OCI-M2 (cell line): ENCODE results near the gene LRRC59.

Source experiments
- DNase-seq: peaks from one replicate; lab custom pipeline; 2025; ENCODE audit not compliant: unreplicated experiment; lab: John Stamatoyannopoulos, UW

The LRRC59 gene

GRCh38 chr17:50388728-50389127 lies 8.6 kb downstream of the LRRC59 start:
- no peak for DNase-seq

GRCh38 chr17:50386510-50386909 lies 10.8 kb downstream of the LRRC59 start:
- no peak for DNase-seq

- no peak for DNase-seq
These were observed 14.4 kb downstream of the LRRC59 start for GRCh38 chr17:50382931-50383330.

DNA sequence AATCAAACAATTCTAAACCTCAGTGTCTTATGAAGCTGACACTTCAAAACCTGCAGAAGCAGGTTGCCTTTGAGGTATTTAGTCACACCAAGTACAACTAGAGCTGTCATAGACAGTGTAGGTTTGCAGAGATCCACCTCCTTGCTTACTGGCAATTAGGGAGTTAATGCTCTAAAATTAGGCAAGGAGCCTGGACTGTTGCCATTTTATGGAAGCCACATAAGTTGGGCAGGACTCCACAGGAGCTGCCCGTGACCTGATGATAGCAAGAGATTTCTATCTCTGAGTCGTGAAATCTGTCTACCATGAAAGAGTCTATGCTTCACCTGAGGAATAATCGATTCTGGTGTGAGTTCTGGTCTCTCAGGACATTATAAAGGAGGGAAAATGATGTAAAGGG lies 15.4 kb downstream of the LRRC59 start:
- no peak for DNase-seq

DNA sequence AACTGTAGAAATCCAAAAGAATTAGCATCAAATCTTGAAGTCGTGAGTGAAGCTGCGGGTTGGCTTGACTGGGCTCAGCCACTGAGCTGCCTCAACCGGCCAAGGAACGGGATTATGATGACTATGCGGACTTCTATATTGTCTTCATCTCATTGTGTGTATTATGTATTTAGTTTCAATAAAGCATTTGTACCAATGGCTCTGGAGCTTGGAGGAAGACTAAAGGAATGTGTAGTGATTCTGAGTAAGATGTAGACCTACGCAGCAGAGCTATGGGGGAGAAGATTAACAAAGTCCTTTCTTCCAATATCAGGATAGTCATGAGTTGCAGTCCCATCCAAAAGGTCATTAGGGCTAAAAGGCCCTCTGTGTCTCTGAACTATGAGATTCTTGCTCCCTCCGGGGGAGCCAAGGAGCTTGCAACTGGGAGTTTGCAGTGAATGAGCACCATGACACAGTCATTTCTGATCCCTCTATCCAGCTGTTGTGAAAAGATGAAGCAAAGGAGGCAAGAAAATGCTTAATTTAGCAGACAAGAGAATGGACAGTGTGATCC lies 16.0 kb downstream of the LRRC59 start:
- DNase-seq = no peak

DNA sequence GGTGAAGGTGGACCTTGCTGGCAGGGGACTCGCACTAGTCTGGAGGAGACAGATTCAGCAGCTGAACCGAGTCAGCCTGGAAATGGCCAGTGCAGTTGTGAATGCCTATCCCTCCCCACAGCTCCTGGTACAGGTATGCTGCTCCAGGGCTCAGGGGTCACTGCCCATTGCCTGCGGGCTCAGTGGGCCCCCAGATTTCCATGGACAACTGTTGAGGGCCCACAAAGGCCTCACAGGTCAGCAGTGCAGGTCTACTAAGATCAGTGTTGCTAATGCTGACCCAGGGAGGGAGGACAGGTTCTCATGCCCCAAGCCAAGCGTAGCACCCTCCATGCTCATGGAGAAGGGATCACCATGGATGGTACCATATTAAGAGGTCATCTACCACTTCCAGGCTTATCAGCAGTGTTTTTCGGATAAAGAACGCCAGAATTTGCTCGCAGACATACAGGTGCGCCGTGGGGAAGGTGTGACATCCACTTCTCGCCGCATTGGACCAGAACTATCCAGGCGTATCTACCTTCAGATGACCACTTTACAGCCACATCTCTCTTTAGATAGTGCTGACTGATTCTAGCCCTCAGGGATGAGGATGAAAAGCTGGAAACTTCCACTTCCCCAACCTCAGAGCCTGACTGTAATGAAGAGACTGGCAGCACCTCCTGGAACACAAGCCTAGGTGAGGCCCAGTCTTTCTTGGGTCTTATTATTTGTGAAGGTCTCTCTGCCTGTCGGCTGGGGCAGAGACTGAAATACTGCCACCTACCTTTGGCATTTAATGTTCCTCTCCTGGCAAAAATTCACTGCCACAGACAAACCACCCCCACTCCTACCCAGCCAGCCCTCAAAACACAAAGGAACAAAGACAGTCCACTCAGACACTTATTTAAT lies 16.7 kb downstream of the LRRC59 start:
- no peak for DNase-seq

DNA sequence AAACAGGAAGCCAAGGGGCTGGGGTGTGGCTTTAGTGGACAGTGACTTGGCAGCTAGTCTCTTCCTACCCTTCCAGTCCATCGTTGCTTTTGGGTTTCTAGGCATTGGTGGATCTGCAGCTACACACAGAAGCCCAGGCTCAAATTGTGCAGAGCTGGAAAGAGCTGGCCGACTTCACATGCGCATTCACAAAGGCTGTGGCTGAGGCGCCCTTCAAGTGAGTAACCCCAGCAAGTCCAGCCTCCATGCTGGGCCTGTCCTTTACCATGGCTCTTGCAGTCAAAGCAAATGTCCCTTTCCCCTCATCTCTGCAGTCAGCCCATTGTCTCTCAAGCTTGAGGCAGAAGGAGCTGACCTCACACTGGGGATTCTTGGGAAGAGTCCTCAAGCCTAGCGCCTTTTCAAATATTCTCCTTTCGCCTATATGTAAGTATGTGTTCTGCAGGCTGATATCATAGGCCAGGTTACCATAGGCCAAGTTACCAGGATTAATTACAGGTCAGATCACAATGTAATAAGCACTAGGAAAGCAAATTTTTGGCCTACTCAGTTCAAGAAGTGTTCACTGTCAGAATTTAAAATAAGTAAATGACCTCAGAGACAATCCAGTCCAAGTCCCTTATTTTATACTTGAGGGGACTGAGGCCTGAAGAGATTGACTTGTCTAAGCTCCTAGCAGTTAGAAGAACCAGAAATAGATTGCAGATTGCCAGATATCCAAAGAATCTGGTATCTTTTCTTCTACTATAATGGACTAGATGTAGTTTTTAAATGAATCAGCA lies 17.8 kb downstream of the LRRC59 start:
- no peak for DNase-seq

GRCh38 chr17:50375858-50376538 lies 21.3 kb downstream of the LRRC59 start:
- no peak for DNase-seq

DNA sequence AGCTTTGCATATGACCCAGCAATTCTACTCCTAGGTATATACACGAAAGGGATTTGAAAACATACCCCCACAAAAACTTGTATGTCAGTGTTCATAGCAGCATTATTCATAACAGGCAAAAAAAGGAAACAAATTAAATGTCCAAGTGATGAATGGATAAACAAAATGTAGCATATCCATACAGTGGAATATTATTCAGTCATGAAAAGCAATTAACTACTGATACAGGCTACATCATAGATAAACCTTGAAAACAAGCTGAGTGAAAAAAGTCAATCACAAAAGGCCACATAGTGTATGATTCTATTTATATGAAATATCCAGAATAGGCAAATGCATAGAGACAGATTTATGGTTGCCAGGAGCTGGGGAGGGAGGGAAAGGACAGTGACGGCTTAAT lies 23.6 kb downstream of the LRRC59 start:
- no peak for DNase-seq

- DNase-seq = peak; percentile 37
These were observed 24.4 kb downstream of the LRRC59 start, which contains the start of the genes EME1 and MRPL27 for GRCh38 chr17:50372758-50373556. Gene EME1 (plus strand): TSS chr17:50373229. CDS start chr17:50375209, 1,980 bp downstream. Gene MRPL27 (minus strand): TSS chr17:50373184. CDS start chr17:50373170, 14 bp downstream.

GRCh38 chr17:50372222-50372757 lies 25.0 kb downstream of the LRRC59 start:
- DNase-seq = no peak

GRCh38 chr17:50371526-50371925 lies 25.8 kb downstream of the LRRC59 start:
- DNase-seq = no peak

- no peak for DNase-seq
These were observed 27.3 kb downstream of the LRRC59 start for GRCh38 chr17:50370052-50370451.

GRCh38 chr17:50367401-50367800 lies 29.9 kb downstream of the LRRC59 start:
- no peak for DNase-seq

- no peak for DNase-seq
These were observed 31.5 kb downstream of the LRRC59 start for GRCh38 chr17:50365649-50366393.

- DNase-seq = no peak
These were observed 32.2 kb downstream of the LRRC59 start for GRCh38 chr17:50365165-50365564.

- DNase-seq = no peak
These were observed 32.6 kb downstream of the LRRC59 start for GRCh38 chr17:50364715-50365114.

DNA sequence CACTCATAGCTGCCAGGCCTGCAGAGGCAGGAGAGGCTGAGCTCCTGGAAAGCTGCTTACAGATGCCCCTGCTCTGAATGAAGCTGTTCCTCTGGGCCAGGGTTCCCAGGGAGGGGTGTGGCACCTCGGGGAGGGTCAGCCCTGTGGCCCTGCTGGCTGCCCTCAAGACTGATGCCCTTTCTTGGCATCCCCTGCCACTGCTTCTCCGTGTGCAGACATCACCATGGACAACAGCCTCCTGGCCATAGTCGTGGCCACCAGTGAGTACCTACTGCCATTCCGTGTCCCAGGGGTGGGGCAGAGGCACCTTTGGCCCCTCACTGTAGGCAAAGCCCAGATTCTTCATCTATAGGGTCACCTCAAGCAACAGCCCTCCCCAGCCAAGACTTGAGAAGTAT lies 33.3 kb downstream of the LRRC59 start:
- DNase-seq = no peak
